Activated CD8-positive, alpha-beta memory T cell treated with anti-CD3 and anti-CD28 coated beads for 24 hours (primary cell): ENCODE results near the gene NNAT.
"Not testable (repeated sequence)": the region's sequence is repeated elsewhere in the genome, so short reads cannot be mapped to it uniquely, and the experiment has no call there.

Experiments
- DNase-seq: peaks from one replicate; pipeline ENCODE4 v3.0.0-alpha.2; 2020

NNAT gene

GRCh38 chr20:37521061-37521771, at the start of gene NNAT:
Gene NNAT, plus strand, starts transcription at chr20:37521250. Its CDS starts 82 bp downstream, at chr20:37521332.
- no peak for DNase-seq

- DNase-seq = no peak
Measured at GRCh38 chr20:37471741-37472235, 49.3 kb upstream of the NNAT start.

- DNase-seq = not testable (repeated sequence)
Measured at GRCh38 chr20:37472435-37472834, 48.6 kb upstream of the NNAT start.

- DNase-seq = no peak
Measured at GRCh38 chr20:37473249-37474000, 47.6 kb upstream of the NNAT start.

GRCh38 chr20:37474386-37474785, 46.7 kb upstream of the NNAT start:
- no peak for DNase-seq

- no peak for DNase-seq
Measured at GRCh38 chr20:37475252-37475651, 45.8 kb upstream of the NNAT start.

- DNase-seq = no peak
Measured at GRCh38 chr20:37477041-37477440, 44.0 kb upstream of the NNAT start.

GRCh38 chr20:37479266-37479665, 41.8 kb upstream of the NNAT start:
- no peak for DNase-seq

GRCh38 chr20:37479925-37480691, 40.9 kb upstream of the NNAT start:
- no peak for DNase-seq

GRCh38 chr20:37480919-37481318, 40.1 kb upstream of the NNAT start:
- no peak for DNase-seq

- no peak for DNase-seq
Measured at GRCh38 chr20:37481610-37482009, 39.4 kb upstream of the NNAT start.

- no peak for DNase-seq
Measured at GRCh38 chr20:37484331-37484730, 36.7 kb upstream of the NNAT start.

- not testable (repeated sequence) for DNase-seq
Measured at GRCh38 chr20:37486209-37486608, 34.8 kb upstream of the NNAT start.

- DNase-seq = no peak
Measured at GRCh38 chr20:37490663-37491350, 30.2 kb upstream of the NNAT start.

GRCh38 chr20:37492096-37492625, 28.9 kb upstream of the NNAT start:
- no peak for DNase-seq

GRCh38 chr20:37492945-37493344, 28.1 kb upstream of the NNAT start:
- DNase-seq = no peak

- DNase-seq = no peak
Measured at GRCh38 chr20:37494301-37494700, 26.7 kb upstream of the NNAT start.

- DNase-seq = no peak
Measured at GRCh38 chr20:37494796-37495195, 26.3 kb upstream of the NNAT start.

- no peak for DNase-seq
Measured at GRCh38 chr20:37498066-37498665, 22.9 kb upstream of the NNAT start.

GRCh38 chr20:37500311-37500710, 20.7 kb upstream of the NNAT start:
- no peak for DNase-seq

GRCh38 chr20:37501940-37502339, 19.1 kb upstream of the NNAT start:
- DNase-seq = no peak

- no peak for DNase-seq
Measured at GRCh38 chr20:37502654-37503053, 18.4 kb upstream of the NNAT start.
